ENCODE measurements around the gene MSLN.

Gene MSLN

DNA sequence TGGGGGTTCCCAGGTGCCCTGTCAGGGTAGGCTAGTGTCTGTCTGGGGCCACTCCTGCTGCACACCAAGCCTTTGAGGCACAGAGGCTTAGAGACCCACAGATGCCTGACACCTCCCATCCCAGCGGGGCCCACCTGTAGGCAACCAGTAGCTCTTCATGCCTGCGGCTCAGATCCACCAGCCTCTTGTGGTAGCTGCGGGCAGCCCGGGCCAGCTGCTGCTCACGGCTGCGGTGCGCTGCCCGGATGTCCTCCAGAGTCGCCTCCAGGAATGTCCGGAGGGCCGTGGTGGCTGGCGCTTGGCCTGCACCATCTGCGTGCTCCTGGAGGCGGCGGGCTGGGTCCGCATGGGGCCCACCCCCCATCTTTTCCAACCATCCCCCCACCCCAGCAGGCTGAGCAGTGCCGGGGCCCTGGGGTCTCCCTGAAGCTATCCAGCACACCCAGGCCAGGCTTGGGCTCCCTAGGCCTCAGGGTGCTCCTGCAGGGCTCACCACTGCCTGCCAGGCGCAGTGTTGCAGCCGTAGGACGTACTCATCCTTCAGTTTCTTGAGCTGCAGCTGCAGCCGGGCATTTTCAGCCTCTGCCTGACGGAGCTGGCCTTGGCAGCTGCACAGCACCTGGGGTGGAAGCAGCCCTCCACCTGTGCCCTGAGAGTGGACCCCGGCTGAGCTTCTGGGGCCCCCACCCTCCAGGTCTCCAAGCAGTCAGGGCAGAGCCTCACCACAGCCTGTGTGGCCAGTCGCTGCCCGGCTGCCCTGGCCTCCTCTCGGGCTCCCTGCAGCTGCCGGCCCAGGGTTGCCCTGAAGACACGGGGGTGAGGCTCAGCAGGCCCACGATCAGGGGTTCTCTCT, 36.1 kb upstream of the MSLN start:
- H2AFZ ChIP-seq (ENCODE audit: low read length, unreplicated experiment): no peak overlapping the region
- H3K4me1 ChIP-seq (ENCODE audit: control insufficient read depth, insufficient read depth, low read length, unreplicated experiment): peaks cover 13% of the 10 kb centered on the region
- H3K36me3 ChIP-seq (ENCODE audit: insufficient read depth, low read length): no peaks in the 10 kb centered on the region
- no peaks in the 10 kb centered on the region for H3K79me2 ChIP-seq (ENCODE audit: control insufficient read depth, insufficient read depth, low read length, unreplicated experiment)
- H3K27ac ChIP-seq (ENCODE audit: low read depth, low read length): no peak overlapping the region
- H3K4me3 ChIP-seq (ENCODE audit: low read depth, low read length): no peak overlapping the region
- no peaks in the 10 kb centered on the region for H3K27me3 ChIP-seq (ENCODE audit: insufficient read depth, low read length)

DNA sequence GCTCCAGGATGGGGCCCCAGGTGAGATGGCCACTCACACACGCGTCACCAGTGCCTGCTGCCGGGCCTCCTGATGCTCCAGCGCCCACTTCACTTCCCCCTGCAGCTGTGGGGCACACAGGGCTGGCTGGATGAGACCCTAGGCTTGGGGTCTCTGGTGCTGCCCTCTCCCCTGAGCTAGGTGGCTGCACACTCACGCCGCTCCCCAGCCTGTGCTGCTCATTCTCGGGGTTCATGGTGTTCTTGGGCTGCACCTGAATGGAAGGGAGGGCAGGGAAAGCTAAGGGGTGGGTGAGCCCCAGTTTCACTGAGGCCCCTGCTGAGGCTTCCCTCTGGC, 35.5 kb upstream of the MSLN start:
- H3K27me3 ChIP-seq (ENCODE audit: insufficient read depth, low read length): no peaks in the 10 kb centered on the region
- peaks cover 10% of the 10 kb centered on the region for H3K4me1 ChIP-seq (ENCODE audit: control insufficient read depth, insufficient read depth, low read length, unreplicated experiment)
- no peak overlapping the region for H3K4me3 ChIP-seq (ENCODE audit: low read depth, low read length)
- H3K27ac ChIP-seq (ENCODE audit: low read depth, low read length): no peak overlapping the region
- no peaks in the 10 kb centered on the region for H3K79me2 ChIP-seq (ENCODE audit: control insufficient read depth, insufficient read depth, low read length, unreplicated experiment)
- H3K36me3 ChIP-seq (ENCODE audit: insufficient read depth, low read length): no peaks in the 10 kb centered on the region
- no peak overlapping the region for H2AFZ ChIP-seq (ENCODE audit: low read length, unreplicated experiment)

DNA sequence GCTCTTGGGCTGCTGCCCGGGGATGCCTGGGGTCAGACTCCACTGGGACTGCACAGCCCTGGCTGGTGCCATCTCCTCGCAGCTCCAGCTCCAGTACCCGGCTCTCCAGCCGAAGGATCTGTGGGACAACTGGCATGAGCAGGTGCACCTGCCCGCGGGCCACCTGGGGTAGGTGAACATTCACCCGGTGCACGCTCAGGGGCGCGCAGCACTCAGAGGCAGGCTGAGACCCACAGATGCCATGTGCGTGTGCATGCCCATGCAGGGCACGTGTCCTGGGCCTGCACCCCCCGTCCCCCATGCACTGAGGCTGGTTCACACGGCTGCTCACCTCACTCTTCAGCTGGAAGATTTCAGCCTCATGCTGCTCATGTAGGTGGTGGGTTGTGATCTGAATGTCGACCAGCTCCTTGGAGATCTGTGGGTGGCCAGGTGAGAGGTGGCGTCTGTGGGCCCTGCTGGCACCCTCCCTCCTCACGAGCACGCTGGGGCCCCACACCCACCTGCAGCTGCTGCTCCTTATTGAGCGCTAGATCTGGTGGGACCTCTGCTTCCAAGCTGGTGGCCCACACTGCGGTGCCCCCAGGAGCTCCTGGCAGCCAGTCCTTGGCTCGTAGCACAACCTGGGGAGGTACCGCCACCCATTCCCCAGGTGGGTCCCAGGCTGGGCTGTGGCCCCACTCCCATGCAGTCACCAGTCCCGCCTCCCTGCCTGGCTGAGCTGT, 34.9 kb upstream of the MSLN start:
- no peaks in the 10 kb centered on the region for H3K36me3 ChIP-seq (ENCODE audit: insufficient read depth, low read length)
- no peaks in the 10 kb centered on the region for H3K27me3 ChIP-seq (ENCODE audit: insufficient read depth, low read length)
- H3K27ac ChIP-seq (ENCODE audit: low read depth, low read length): no peak overlapping the region
- peaks cover 8% of the 10 kb centered on the region for H3K4me1 ChIP-seq (ENCODE audit: control insufficient read depth, insufficient read depth, low read length, unreplicated experiment)
- H3K4me3 ChIP-seq (ENCODE audit: low read depth, low read length): no peak overlapping the region
- no peak overlapping the region for H2AFZ ChIP-seq (ENCODE audit: low read length, unreplicated experiment)
- H3K79me2 ChIP-seq (ENCODE audit: control insufficient read depth, insufficient read depth, low read length, unreplicated experiment): no peaks in the 10 kb centered on the region

DNA sequence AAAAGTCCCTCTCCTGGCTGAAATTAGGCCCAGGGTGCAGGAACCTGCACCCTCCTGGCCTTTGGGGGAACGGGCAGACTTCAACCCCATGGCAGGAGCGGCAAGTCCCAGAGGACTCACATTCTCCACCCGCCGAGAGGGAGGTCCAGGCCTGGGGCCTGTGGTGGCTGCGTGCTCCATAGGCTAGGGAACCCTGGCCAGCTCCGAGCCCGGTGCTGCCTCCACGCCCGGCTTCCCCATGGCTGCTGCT, 34.4 kb upstream of the MSLN start:
- Histone ChIP-seq H3K27me3 (ENCODE audit: insufficient read depth, low read length) (no peaks in the 10 kb centered on the region), H3K79me2 (ENCODE audit: control insufficient read depth, insufficient read depth, low read length, unreplicated experiment) (no peaks in the 10 kb centered on the region), H3K4me1 (ENCODE audit: control insufficient read depth, insufficient read depth, low read length, unreplicated experiment) (peaks cover 8% of the 10 kb centered on the region), H3K4me3 (ENCODE audit: low read depth, low read length) (no peak overlapping the region), H2AFZ (ENCODE audit: low read length, unreplicated experiment) (no peak overlapping the region), H3K36me3 (ENCODE audit: insufficient read depth, low read length) (no peaks in the 10 kb centered on the region), H3K27ac (ENCODE audit: low read depth, low read length) (no peak overlapping the region)

DNA sequence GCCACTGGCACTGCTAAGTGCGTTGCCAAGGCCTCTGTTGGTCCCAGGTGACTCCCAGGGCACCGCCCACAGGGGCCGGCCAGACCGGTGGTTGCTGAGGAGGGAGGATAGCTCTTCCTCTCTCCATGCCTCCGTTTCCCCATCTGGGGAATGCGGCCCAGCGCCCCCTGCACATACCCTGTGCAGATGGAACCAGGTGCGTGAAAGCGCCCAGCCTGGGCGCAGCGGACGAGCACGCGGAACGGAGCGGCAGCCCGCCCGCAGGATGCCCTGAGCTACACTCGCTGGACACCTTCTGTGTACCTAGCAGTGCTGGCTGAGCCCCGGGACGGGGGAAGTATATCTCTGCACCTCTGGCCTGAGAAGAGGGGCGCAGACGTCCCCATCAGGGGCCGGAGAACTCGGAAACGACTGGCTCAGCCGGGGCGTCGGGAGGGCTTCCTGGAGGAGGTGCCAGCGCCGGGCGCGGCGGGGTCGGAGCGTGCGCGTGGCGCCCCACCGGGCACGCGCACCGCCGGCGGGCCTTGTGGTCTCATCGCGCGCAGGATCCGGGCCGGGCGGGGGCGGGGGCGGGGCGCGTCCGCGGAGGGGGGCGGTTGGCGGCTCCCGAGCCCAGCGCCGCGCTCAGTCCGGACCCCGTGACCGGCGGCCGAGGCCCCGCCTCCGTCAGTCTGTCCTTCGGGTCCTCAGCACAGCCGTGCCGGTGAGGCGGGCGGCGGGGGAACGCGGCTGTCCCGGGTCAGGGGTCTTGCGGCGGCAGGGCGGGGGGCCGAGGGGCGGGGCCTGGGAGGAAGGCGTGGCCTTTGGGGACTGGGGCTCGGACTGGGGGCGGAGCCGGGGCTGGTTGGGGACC, 33.9 kb upstream of the MSLN start, which contains the start of the genes CCDC78 and HAGHL:
CCDC78 (minus strand) TSS at position 6 of the 853 bp plus-strand sequence. CDS start 76 bp downstream, outside the sequence.
HAGHL (plus strand) TSS at position 669 of the 853 bp plus-strand sequence. CDS start 404 bp downstream, outside the sequence.
- H3K27ac ChIP-seq (ENCODE audit: low read depth, low read length): no peak within 1 kb of the TSS
- H3K4me1 ChIP-seq (ENCODE audit: control insufficient read depth, insufficient read depth, low read length, unreplicated experiment): peaks cover 5% of the 10 kb centered on the region
- peak within 1 kb of the TSS; percentile 83 for H3K4me3 ChIP-seq (ENCODE audit: low read depth, low read length)
- no peaks in the 10 kb centered on the region for H3K79me2 ChIP-seq (ENCODE audit: control insufficient read depth, insufficient read depth, low read length, unreplicated experiment)
- H2AFZ ChIP-seq (ENCODE audit: low read length, unreplicated experiment): peak within 1 kb of the TSS; percentile 22
- no peaks in the 10 kb centered on the region for H3K36me3 ChIP-seq (ENCODE audit: insufficient read depth, low read length)
- no peaks in the 10 kb centered on the region for H3K27me3 ChIP-seq (ENCODE audit: insufficient read depth, low read length)

DNA sequence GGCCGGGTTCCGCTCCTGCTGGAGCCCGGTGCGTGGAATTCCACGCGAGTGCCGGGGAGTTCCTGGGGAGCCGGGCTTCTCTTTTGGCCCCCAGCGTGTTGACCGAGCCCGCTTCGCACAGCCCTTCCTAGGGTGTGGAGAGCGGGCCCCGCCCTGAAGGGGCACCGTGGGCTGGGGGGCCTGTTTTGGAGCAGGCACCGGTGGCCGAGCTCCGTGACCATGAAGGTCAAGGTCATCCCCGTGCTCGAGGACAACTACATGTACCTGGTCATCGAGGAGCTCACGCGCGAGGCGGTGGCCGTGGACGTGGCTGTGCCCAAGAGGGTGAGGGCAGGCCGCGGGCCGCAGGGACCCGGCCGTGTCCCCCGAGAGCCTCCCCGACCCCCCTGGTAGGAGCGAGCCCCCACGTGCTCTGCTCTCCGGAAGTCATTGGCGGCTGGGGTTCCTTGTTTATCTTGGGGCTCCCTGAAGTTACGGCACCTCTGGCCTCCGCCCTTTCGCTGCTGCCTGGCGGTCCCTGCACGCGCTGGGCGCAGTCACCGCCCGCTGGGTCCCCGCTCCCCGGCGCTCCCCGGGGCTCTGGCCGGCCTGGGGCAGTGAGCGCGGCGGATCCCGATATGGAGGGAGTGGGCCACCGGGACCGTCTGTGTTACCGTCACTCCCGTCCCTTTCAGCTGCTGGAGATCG, 33.1 kb upstream of the MSLN start:
- Histone ChIP-seq H3K27me3 (ENCODE audit: insufficient read depth, low read length) (no peaks in the 10 kb centered on the region), H3K4me1 (ENCODE audit: control insufficient read depth, insufficient read depth, low read length, unreplicated experiment) (peaks cover 4% of the 10 kb centered on the region), H3K27ac (ENCODE audit: low read depth, low read length) (no peak overlapping the region), H3K36me3 (ENCODE audit: insufficient read depth, low read length) (no peaks in the 10 kb centered on the region), H3K79me2 (ENCODE audit: control insufficient read depth, insufficient read depth, low read length, unreplicated experiment) (no peaks in the 10 kb centered on the region), H2AFZ (ENCODE audit: low read length, unreplicated experiment) (peak overlapping the region; percentile 22), H3K4me3 (ENCODE audit: low read depth, low read length) (peak overlapping the region; percentile 83)

DNA sequence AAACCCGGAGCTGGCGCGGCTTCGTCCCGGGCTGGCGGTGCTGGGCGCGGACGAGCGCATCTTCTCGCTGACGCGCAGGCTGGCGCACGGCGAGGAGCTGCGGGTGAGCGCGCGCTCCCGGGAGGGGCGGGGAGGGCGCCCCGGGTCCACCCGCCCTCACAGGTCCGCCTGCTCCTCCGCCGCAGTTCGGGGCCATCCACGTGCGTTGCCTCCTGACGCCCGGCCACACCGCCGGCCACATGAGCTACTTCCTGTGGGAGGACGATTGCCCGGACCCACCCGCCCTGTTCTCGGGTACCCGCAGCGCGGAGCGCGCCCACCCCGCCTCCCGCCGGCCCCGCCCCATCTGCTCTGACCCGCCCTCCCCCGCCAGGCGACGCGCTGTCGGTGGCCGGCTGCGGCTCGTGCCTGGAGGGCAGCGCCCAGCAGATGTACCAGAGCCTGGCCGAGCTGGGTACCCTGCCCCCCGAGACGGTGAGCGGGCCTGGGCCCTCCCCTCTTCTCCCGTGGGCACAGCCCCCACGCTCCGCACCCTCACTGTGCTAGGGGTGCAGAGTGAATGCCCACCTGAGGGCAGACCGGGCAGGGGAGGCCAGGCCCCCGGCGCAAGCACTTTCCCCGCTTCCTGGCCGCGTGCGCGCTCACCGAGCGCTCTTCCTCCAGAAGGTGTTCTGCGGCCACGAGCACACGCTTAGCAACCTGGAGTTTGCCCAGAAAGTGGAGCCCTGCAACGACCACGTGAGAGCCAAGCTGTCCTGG, 32.2 kb upstream of the MSLN start:
- no peak overlapping the region for H2AFZ ChIP-seq (ENCODE audit: low read length, unreplicated experiment)
- peaks cover 4% of the 10 kb centered on the region for H3K4me1 ChIP-seq (ENCODE audit: control insufficient read depth, insufficient read depth, low read length, unreplicated experiment)

DNA sequence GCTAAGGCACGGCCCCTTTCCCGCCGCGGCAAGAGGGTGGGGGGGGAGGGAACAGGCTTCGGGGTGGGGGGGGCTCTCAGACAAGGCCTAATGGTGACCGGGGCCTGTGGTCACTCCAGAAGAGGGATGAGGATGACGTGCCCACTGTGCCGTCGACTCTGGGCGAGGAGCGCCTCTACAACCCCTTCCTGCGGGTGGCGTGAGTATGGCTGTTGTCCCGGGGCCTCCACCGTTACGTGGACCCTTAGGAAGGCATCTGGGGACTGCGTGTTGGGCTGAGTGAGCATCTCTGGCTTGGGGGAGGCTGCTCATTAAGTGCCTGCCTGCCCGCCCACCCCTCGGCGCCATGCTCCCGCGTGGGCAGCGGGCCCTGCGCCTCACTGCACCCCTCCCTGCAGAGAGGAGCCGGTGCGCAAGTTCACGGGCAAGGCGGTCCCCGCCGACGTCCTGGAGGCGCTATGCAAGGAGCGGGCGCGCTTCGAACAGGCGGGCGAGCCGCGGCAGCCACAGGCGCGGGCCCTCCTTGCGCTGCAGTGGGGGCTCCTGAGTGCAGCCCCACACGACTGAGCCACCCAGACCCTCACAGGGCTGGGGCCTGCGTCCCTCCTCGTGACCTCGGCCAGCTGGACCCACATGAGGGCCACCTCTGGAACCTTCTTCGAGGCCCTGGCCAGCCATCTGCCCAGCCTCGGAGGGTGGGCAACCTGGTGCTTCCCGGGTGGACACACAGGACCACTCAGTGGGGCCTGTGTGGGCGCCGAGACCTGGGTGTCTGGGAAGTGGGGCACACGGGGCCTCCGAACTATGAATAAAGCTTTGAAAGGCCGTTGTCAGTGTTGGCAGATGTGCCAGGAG, 31.4 kb upstream of the MSLN start:
- Histone ChIP-seq H3K36me3 (ENCODE audit: insufficient read depth, low read length) (no peaks in the 10 kb centered on the region), H3K79me2 (ENCODE audit: control insufficient read depth, insufficient read depth, low read length, unreplicated experiment) (no peaks in the 10 kb centered on the region), H3K27ac (ENCODE audit: low read depth, low read length) (no peak overlapping the region), H3K4me1 (ENCODE audit: control insufficient read depth, insufficient read depth, low read length, unreplicated experiment) (peaks cover 4% of the 10 kb centered on the region), H3K4me3 (ENCODE audit: low read depth, low read length) (peak overlapping the region; percentile 83), H2AFZ (ENCODE audit: low read length, unreplicated experiment) (no peak overlapping the region), H3K27me3 (ENCODE audit: insufficient read depth, low read length) (no peaks in the 10 kb centered on the region)

More for the DNA sequence above, 32.2 kb upstream of the MSLN start:
- Histone ChIP-seq H3K27ac (ENCODE audit: low read depth, low read length) (no peak overlapping the region), H3K36me3 (ENCODE audit: insufficient read depth, low read length) (no peaks in the 10 kb centered on the region), H3K79me2 (ENCODE audit: control insufficient read depth, insufficient read depth, low read length, unreplicated experiment) (no peaks in the 10 kb centered on the region), H3K4me3 (ENCODE audit: low read depth, low read length) (peak overlapping the region; percentile 83), H3K27me3 (ENCODE audit: insufficient read depth, low read length) (no peaks in the 10 kb centered on the region)
